AG10803 (cell line): ENCODE measurements around the gene CREG1.

ENCODE experiments used
- DNase-seq: peaks from one replicate; pipeline ENCODE4 v3.0.0; 2010; ENCODE audit warnings: low read depth
- H3K4me3 ChIP-seq: 2 replicates; pipeline ENCODE4 v1.5.1; 2011; ENCODE audit warnings: mild to moderate bottlenecking, low read length, control low read depth
- TF ChIP-seq, protein P1 (sequence below): conservative IDR thresholded peaks from 2 replicates; pipeline ENCODE4 v1.5.1; 2011; ENCODE audit warnings: mild to moderate bottlenecking, low read length, control low read depth, inconsistent platforms

CREG1 gene

DNA sequence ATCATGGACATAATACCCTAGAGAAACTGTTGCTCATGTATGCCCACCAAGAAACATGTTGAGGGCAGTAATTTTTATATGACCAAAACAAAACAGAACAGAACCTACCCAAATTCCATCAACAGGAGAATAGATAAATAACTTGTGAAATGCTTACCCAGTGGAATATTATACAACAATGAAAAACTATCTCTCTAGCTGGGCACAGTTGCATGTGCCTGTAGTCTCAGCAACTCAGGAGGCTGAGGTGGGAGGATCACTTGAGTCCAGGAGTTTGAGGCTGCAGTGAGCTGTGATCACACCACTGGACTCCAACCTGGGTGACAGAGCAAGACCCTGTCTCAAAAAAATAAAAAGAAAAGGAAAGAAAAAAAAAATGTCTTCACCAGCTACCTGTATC, 38.9 kb upstream of the CREG1 start:
- no peak overlapping the region for H3K4me3 ChIP-seq
- TF ChIP-seq, protein P1, sequence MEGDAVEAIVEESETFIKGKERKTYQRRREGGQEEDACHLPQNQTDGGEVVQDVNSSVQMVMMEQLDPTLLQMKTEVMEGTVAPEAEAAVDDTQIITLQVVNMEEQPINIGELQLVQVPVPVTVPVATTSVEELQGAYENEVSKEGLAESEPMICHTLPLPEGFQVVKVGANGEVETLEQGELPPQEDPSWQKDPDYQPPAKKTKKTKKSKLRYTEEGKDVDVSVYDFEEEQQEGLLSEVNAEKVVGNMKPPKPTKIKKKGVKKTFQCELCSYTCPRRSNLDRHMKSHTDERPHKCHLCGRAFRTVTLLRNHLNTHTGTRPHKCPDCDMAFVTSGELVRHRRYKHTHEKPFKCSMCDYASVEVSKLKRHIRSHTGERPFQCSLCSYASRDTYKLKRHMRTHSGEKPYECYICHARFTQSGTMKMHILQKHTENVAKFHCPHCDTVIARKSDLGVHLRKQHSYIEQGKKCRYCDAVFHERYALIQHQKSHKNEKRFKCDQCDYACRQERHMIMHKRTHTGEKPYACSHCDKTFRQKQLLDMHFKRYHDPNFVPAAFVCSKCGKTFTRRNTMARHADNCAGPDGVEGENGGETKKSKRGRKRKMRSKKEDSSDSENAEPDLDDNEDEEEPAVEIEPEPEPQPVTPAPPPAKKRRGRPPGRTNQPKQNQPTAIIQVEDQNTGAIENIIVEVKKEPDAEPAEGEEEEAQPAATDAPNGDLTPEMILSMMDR = no peak
- DNase-seq = no peak

DNA sequence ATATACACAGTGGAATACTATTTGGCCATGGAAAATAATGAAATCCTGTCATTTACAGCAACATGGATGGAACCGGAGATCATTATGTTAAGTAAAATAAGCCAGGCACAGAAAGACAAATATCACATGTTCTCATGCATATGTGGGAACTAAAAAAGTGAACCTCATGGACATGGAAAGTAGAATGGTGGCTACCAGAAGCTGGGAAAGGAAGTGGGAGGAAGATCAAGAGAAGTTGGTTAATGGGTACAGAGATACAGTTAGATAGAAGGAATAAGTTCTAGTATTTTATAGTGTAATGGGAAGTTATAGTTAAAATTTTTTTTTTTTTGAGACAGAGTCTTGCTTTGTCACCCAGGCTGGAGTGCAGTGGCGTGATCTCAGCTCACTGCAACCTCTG, 34.8 kb upstream of the CREG1 start:
- TF ChIP-seq, protein P1 = no peak
- H3K4me3 ChIP-seq = no peak overlapping the region
- no peak for DNase-seq

DNA sequence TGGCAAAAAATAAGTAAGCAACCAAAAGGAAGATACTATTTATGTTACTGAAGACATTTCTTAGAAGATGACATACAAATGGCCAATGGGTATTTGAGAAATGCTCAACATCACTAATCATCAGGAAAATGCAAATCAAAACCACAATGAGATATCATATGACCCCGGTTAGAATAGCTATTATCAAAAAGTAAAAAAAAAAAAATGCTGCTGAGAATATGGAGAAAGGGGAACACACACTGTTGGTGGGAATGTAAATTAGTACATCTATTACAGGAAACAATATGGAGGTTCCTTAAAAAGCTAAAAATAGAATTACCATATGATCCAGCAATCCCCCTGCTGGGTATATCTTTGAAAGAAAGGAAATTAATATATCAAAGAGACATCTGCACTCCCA, 34.3 kb upstream of the CREG1 start:
- no peak overlapping the region for H3K4me3 ChIP-seq
- DNase-seq = no peak
- TF ChIP-seq, protein P1 = no peak

DNA sequence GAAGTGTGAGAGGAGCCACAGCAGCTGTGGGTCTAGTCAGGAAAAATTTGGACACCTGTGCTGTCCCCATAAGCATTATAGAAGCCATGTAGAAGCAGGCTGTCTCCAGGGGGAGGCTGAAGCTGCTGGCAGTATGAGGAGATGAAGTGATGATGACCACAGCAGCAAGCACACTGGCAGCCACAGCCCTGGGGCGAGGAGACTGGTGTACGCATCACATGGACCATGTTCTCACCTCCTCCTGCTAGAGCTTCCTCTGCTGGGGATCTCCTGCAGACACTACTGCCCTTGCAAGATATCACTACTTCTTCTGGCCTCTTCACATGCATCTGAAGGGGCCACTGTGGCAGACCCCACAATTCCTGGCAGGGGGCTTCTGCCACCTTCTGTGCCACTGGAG, 33.8 kb upstream of the CREG1 start:
- TF ChIP-seq, protein P1 = no peak
- no peak overlapping the region for H3K4me3 ChIP-seq
- DNase-seq = no peak

DNA sequence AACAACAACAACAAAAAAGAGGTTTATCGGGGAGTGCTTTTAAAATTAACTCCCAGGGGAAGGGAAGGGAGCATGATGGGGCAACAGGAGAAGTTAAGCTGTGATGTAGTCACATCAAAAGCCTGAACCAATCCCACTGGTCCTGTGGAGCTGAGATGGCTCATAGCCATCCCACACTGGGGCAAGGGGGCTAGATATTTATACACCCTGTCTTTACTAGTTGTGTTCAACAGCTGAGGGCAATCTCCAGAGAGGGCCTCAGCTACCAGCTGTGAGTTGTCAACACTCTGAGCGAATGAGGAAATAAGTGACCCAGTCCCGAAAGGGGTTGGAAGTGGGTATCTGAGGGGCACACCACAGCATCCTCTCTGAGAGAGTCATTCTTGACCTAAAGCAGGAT, 31.0 kb upstream of the CREG1 start:
- DNase-seq = no peak
- TF ChIP-seq, protein P1 = no peak
- no peak overlapping the region for H3K4me3 ChIP-seq

DNA sequence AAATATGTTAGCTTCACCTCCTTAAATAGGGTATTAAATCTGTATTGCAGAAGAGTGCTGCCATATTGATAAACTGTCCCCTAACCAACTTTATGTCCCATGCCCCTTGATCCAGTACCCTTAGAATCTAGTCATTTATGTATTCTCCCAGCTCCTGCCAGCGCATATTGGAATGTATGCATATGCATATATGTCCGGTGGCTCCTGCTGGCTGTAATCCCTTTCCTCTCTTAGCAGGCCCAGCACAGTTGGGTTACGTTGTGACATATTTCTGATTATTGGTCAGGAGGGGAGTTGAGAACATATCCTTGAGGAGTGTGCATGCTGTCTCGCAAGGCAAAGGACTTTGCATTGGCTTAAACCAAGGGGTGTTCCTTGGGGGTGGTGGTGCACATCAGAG, 29.2 kb upstream of the CREG1 start:
- TF ChIP-seq, protein P1 = no peak
- no peak overlapping the region for H3K4me3 ChIP-seq
- no peak for DNase-seq

DNA sequence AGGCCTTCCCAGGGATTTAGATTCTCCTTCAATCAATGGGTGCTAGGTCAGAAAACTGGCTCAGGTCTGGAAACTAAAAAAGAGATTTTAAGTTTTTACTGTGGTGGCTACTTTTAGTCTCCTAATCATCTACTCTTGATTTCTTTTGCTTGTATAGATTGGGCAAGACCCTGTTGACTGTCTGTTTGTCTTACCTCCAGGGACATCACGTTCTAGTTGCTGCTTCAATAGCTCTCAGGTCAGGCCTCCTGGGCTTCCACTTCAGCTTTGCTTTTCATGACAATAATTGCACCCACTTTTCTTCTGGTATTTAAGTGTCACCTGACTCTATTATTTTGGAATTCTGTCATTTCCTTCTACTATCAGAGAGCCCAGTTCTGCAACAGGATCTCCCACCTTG, 28.5 kb upstream of the CREG1 start:
- H3K4me3 ChIP-seq = no peak overlapping the region
- DNase-seq = no peak
- TF ChIP-seq, protein P1 = no peak
